GM12878 (cell line): ENCODE measurements around the gene USP35. TPM values are rescaled to one million over a fixed set of nuclear protein-coding genes. Genes with fewer than 3 reads are reported as not detected.

Source experiments
- ATAC-seq: fragments of 200-7000 bp; cut with Tn5 transposase; 3 replicates; pipeline ENCODE4 v1.9.1; 2020; ENCODE audit warnings: mild to moderate bottlenecking, moderate library complexity
- BruUV-seq: library from RNA; stranded (reverse); fragments of 400-500 nt; replicated peaks from 2 replicates; lab custom pipeline; 2021; lab: Mats Ljungman, UMichigan
- CTCF ChIA-PET: fragments of 300-600 bp; sonication (Branson Sonifier 250); formaldehyde crosslinking; extraction: SDS; loops from one replicate; lab custom pipeline; 2021; ENCODE audit warnings: inconsistent platforms; lab: Yijun Ruan, JAX
- POLR2A ChIA-PET: fragments of 350-600 bp; formaldehyde crosslinking; extraction: SDS; loops from one replicate; lab custom pipeline; 2021; ENCODE audit warnings: inconsistent platforms; lab: Charles Lee
- RAD21 ChIA-PET: fragments of 300-600 bp; sonication (Branson Sonifier 250); formaldehyde crosslinking; loops from one replicate; lab custom pipeline; 2023; ENCODE audit warnings: antibody characterized with exemption; ENCODE audit not compliant: unreplicated experiment; lab: Charles Lee
- SMC1A ChIA-PET: fragments of 300-600 bp; sonication (Branson Sonifier 250); formaldehyde crosslinking; loops from one replicate; lab custom pipeline; 2023; ENCODE audit not compliant: unreplicated experiment, uncharacterized antibody; lab: Charles Lee
- DNase-seq: peaks from one replicate; pipeline ENCODE4 v3.0.0-alpha.2; 2011; ENCODE audit warnings: low read depth, low spot score
- FAIRE-seq: peaks from 3 replicates; lab custom pipeline; 2011; peaks lifted over from hg19 to GRCh38; lab: Jason Lieb, UNC
- H2AFZ ChIP-seq: 2 replicates; pipeline ENCODE4 v1.6.0; 2011; ENCODE audit warnings: low read depth, low read length, control low read depth; ENCODE audit not compliant: control insufficient read depth
- H3K27ac ChIP-seq: 2 replicates; pipeline ENCODE4 v1.5.1; 2011; ENCODE audit warnings: control low read depth; ENCODE audit not compliant: control insufficient read depth, insufficient read depth
- H3K27me3 ChIP-seq, 2 experiments: replicated peaks in 1 of 2; 2 replicates each; pipeline versions ENCODE4 v1.6.0 to v1.6.1; 2011; ENCODE audit warnings: low read length in 1 of 2; ENCODE audit not compliant: control insufficient read depth in 2 of 2, insufficient read depth in 2 of 2
- H3K36me3 ChIP-seq, 2 experiments: 2 replicates each; pipeline ENCODE4 v1.5.1; 2011; ENCODE audit warnings: low read length in 1 of 2; ENCODE audit not compliant: control insufficient read depth in 2 of 2, insufficient read depth in 2 of 2
- H3K4me1 ChIP-seq: 2 replicates; pipeline ENCODE4 v1.6.1; 2011; ENCODE audit warnings: mild to moderate bottlenecking, low read length, moderate library complexity, mixed read lengths; ENCODE audit not compliant: control insufficient read depth, insufficient read depth
- H3K4me2 ChIP-seq: 2 replicates; pipeline ENCODE4 v1.6.0; 2011; ENCODE audit warnings: control low read depth; ENCODE audit not compliant: control insufficient read depth, insufficient read depth
- H3K4me3 ChIP-seq: fragments of 200-600 bp; sonication (generic); 2 replicates; pipeline ENCODE4 v1.5.1; 2016
- H3K79me2 ChIP-seq: 2 replicates; pipeline ENCODE4 v1.6.0; 2011; ENCODE audit warnings: low read length; ENCODE audit not compliant: control insufficient read depth, insufficient read depth
- H3K9ac ChIP-seq: 2 replicates; pipeline ENCODE4 v1.8.0; 2011; ENCODE audit warnings: low read length, control low read depth, mixed read lengths; ENCODE audit not compliant: control insufficient read depth, insufficient read depth
- H3K9me3 ChIP-seq: replicated peaks from 3 replicates; pipeline ENCODE4 v1.5.1; 2011; ENCODE audit warnings: mild to moderate bottlenecking, low read length; ENCODE audit not compliant: control insufficient read depth, insufficient read depth
- H4K20me1 ChIP-seq: 2 replicates; pipeline ENCODE4 v1.6.0; 2011; ENCODE audit not compliant: control insufficient read depth, insufficient read depth
- BCL11A ChIP-seq: IDR thresholded peaks from 2 replicates; pipeline ENCODE4 v1.6.1; 2011; ENCODE audit warnings: low read depth, low read length
- BRCA1 ChIP-seq: IDR thresholded peaks from 2 replicates; pipeline ENCODE4 v1.6.1; 2011; ENCODE audit warnings: low read depth, low read length, improper control_type of control experiment
- EZH2 ChIP-seq: IDR thresholded peaks from 2 replicates; pipeline ENCODE4 v1.6.1; 2012; ENCODE audit warnings: low read depth, mild to moderate bottlenecking, control low read depth, inconsistent platforms, low read length, borderline replicate concordance; ENCODE audit not compliant: control insufficient read depth
- JUNB ChIP-seq: IDR thresholded peaks from 2 replicates; pipeline ENCODE4 v1.6.1; 2016; ENCODE audit warnings: antibody characterized with exemption, mild to moderate bottlenecking
- KAT2A ChIP-seq: conservative IDR thresholded peaks from 2 replicates; pipeline ENCODE4 v1.6.1; 2011; ENCODE audit warnings: low read depth, low read length; ENCODE audit not compliant: control insufficient read depth
- MTA2 ChIP-seq: fragments of 450-650 bp; IDR thresholded peaks from 2 replicates; pipeline ENCODE4 v1.6.1; 2016; ENCODE audit warnings: low read depth, mild to moderate bottlenecking, moderate library complexity
- NBN ChIP-seq: fragments of 450-650 bp; IDR thresholded peaks from 2 replicates; pipeline ENCODE4 v1.6.1; 2016
- NFYB ChIP-seq: IDR thresholded peaks from 2 replicates; pipeline ENCODE4 v1.6.1; 2011; ENCODE audit warnings: low read depth, mild to moderate bottlenecking, low read length, improper control_type of control experiment, moderate library complexity; ENCODE audit not compliant: insufficient read depth
- RCOR1 ChIP-seq: conservative IDR thresholded peaks from 2 replicates; pipeline ENCODE4 v1.6.1; 2012; ENCODE audit warnings: low read depth, low read length, improper control_type of control experiment
- SPI1 ChIP-seq: IDR thresholded peaks from 2 replicates; pipeline ENCODE4 v1.6.1; 2011; ENCODE audit warnings: low read depth, mild to moderate bottlenecking, low read length, moderate library complexity, borderline replicate concordance; ENCODE audit not compliant: insufficient read depth
- WGBS: methylation state at CpG from one replicate; pipeline ENCODE4 v1.1.6; 2016; ENCODE audit warnings: low lambda C conversion rate; ENCODE audit not compliant: insufficient replicate concordance, insufficient coverage; ENCODE audit errors: missing lambda C conversion rate; 5-methylcytosine and 5-hydroxymethylcytosine counted together
- in situ Hi-C: fragments of 300-500 bp; cut with MboI; formaldehyde crosslinking; loops from 9 replicates; pipeline ENCODE4 v1.14.3; 2018; ENCODE audit warnings: mixed read lengths
- intact Hi-C: fragments of 100-400 bp; cut with micrococcal nuclease; formaldehyde crosslinking; loops from one replicate; pipeline ENCODE4 v1.14.2; 2022; ENCODE audit not compliant: unreplicated experiment
- polyA plus RNA-seq, 11 experiments: library from polyadenylated mRNA; depleted of rRNA in 4 of 11; unstranded in 6 of 11; stranded (reverse) in 5 of 11; fragments of >200 nt; fragmentation: Nextera tagmentation in 4 of 11; fragmentation: Illumina TruSeq in 1 of 11; extraction: Ambion mirVana in 4 of 11; extraction: Trizol in 1 of 11; gene quantifications; 1 replicate in 1 of 11; 2 replicates in 10 of 11; pipeline versions ENCODE4 v1.2.1 to v1.2.3, GENCODE V29; 2011 to 2016; ENCODE audit warnings: inconsistent platforms in 2 of 11, missing spikeins in 2 of 11, low read depth in 1 of 11
- total RNA-seq, 4 experiments: library from RNA; depleted of rRNA in 3 of 4; stranded (reverse); fragments of >200 nt in 3 of 4; fragmentation: Illumina TruSeq in 1 of 4; extraction: Trizol in 1 of 4; gene quantifications; 2 replicates each; pipeline versions ENCODE4 v1.2.1 to v1.2.3, GENCODE V29; 2013 to 2021
- TF ChIP-seq, protein P1 (sequence below): fragments of 150-350 bp; IDR thresholded peaks from 2 replicates; pipeline ENCODE4 v1.6.1; 2016; ENCODE audit warnings: low read depth, low read length
- TF ChIP-seq, protein P2 (sequence below): IDR thresholded peaks from 2 replicates; pipeline ENCODE4 v1.6.1; 2012; ENCODE audit warnings: low read depth, low read length, improper control_type of control experiment
- TF ChIP-seq, protein P3 (sequence below): fragments of 450-650 bp; IDR thresholded peaks from 2 replicates; pipeline ENCODE4 v1.6.1; 2018; ENCODE audit warnings: mild to moderate bottlenecking, low read depth, moderate library complexity; ENCODE audit not compliant: partially characterized antibody

USP35 gene
- total and polyA plus RNA-seq, 10 of the 15 experiments (the other 5 are each of a cell fraction or from before 2014, with no cell fraction given): 0.13 to 6.4 (median 3.1) TPM; not detected in 1

DNA sequence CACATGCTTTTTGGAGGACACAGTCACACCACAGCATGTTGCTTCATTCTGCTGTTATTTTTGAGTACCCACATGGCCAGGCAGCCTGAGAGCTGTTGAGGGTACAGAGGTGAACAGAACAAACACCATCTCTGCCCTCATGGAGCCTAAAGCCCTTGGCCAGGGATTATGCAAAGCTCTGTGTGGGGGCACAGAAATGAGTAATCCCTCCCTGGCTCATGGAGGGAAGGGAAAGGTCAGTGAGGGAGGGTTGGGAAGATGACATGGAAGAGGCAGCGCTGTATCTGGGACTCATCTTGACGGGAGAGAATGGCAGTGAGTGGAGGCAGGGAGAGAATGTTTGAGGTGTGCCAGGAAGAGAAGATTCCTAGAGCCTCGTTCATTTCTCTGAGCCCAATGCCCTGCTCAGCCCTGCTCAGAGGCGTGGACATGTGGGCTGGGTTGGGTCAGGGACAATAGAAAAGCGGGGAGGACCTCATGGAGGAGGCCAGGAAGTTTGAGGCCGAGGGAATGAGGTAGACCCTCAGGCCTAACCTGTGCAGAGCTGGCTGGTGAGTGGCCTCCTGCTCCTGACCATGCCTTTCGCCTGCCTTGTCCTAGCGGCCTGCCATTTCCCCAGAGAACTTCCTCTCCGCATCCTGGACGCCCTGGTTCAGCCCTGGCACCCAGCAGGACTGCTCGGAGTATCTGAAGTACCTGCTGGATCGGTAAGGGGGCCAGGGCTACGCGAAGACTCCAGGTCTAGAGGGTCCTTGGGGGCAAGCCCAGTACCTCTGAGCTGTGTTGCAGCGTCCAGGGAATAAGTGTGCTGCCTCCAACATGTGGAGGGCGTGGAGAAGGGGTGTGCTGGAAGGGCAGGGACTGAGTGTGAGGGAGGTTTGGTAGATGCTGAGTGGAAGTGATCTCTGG lies 19.8 kb downstream of the USP35 start:
- Histone ChIP-seq H3K9me3 (no peaks in the 10 kb centered on the region), H3K27me3 (no peaks in the 10 kb centered on the region), H3K79me2 (no peaks in the 10 kb centered on the region), H2AFZ (no peak overlapping the region), H3K4me3 (no peak overlapping the region), H3K4me2 (no peak overlapping the region), H3K9ac (no peak overlapping the region), H3K36me3 (no peaks in the 10 kb centered on the region; a peak in 3 of 4 replicates), H3K27ac (no peak overlapping the region), H3K4me1 (no peaks in the 10 kb centered on the region), H4K20me1 (no peaks in the 10 kb centered on the region)
- DNase-seq (no peak), FAIRE-seq (no peak), ATAC-seq (no peak)
- POLR2A ChIA-PET: no interaction called here
- in situ Hi-C loops (no loop called here), intact Hi-C loops (no loop called here)
- SMC1A ChIA-PET: no interaction called here
- WGBS: 79% methylated on average over 14 of the region's 16 CpGs
- RAD21 ChIA-PET: no interaction called here
- BruUV-seq: no TSS peak
- TF ChIP-seq BCL11A (no peak), RCOR1 (no peak), NBN (no peak), BRCA1 (no peak), EZH2 (no peak), SPI1 (no peak), KAT2A (no peak), JUNB (no peak), NFYB (no peak), MTA2 (no peak)
- TF ChIP-seq, protein P1, sequence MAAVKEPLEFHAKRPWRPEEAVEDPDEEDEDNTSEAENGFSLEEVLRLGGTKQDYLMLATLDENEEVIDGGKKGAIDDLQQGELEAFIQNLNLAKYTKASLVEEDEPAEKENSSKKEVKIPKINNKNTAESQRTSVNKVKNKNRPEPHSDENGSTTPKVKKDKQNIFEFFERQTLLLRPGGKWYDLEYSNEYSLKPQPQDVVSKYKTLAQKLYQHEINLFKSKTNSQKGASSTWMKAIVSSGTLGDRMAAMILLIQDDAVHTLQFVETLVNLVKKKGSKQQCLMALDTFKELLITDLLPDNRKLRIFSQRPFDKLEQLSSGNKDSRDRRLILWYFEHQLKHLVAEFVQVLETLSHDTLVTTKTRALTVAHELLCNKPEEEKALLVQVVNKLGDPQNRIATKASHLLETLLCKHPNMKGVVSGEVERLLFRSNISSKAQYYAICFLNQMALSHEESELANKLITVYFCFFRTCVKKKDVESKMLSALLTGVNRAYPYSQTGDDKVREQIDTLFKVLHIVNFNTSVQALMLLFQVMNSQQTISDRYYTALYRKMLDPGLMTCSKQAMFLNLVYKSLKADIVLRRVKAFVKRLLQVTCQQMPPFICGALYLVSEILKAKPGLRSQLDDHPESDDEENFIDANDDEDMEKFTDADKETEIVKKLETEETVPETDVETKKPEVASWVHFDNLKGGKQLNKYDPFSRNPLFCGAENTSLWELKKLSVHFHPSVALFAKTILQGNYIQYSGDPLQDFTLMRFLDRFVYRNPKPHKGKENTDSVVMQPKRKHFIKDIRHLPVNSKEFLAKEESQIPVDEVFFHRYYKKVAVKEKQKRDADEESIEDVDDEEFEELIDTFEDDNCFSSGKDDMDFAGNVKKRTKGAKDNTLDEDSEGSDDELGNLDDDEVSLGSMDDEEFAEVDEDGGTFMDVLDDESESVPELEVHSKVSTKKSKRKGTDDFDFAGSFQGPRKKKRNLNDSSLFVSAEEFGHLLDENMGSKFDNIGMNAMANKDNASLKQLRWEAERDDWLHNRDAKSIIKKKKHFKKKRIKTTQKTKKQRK: no peak
- TF ChIP-seq, protein P2, sequence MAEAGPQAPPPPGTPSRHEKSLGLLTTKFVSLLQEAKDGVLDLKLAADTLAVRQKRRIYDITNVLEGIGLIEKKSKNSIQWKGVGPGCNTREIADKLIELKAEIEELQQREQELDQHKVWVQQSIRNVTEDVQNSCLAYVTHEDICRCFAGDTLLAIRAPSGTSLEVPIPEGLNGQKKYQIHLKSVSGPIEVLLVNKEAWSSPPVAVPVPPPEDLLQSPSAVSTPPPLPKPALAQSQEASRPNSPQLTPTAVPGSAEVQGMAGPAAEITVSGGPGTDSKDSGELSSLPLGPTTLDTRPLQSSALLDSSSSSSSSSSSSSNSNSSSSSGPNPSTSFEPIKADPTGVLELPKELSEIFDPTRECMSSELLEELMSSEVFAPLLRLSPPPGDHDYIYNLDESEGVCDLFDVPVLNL: no peak
- TF ChIP-seq, protein P3, sequence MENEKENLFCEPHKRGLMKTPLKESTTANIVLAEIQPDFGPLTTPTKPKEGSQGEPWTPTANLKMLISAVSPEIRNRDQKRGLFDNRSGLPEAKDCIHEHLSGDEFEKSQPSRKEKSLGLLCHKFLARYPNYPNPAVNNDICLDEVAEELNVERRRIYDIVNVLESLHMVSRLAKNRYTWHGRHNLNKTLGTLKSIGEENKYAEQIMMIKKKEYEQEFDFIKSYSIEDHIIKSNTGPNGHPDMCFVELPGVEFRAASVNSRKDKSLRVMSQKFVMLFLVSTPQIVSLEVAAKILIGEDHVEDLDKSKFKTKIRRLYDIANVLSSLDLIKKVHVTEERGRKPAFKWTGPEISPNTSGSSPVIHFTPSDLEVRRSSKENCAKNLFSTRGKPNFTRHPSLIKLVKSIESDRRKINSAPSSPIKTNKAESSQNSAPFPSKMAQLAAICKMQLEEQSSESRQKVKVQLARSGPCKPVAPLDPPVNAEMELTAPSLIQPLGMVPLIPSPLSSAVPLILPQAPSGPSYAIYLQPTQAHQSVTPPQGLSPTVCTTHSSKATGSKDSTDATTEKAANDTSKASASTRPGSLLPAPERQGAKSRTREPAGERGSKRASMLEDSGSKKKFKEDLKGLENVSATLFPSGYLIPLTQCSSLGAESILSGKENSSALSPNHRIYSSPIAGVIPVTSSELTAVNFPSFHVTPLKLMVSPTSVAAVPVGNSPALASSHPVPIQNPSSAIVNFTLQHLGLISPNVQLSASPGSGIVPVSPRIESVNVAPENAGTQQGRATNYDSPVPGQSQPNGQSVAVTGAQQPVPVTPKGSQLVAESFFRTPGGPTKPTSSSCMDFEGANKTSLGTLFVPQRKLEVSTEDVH: no peak
- CTCF ChIA-PET: interaction anchor here (1.0 kb wide), 1 partner anchor 378 kb away, joined by 3 read pairs; no protein-coding TSS in a partner anchor
